Prostate gland (tissue), 2 donors: Measurements from ENCODE around the gene PDHX.
A peak's percentile ranks its signal among the peaks of the same experiment; 100 is the strongest.

Source experiments
- CTCF ChIP-seq, 4 experiments: fragments of 200-600 bp in 2 of 4; fragments of 450-650 bp in 2 of 4; sonication (generic) in 2 of 4; IDR thresholded peaks; 1 replicate in 3 of 4; 2 replicates in 1 of 4; pipeline ENCODE4 v1.5.1; 2016 to 2019; ENCODE audit warnings: antibody characterized with exemption in 4 of 4, mild to moderate bottlenecking in 2 of 4, moderate library complexity in 2 of 4
- POLR2A ChIP-seq: fragments of 450-650 bp; IDR thresholded peaks from one replicate; pipeline ENCODE4 v1.6.1; 2016; ENCODE audit warnings: antibody characterized with exemption, mild to moderate bottlenecking
- POLR2AphosphoS5 ChIP-seq: sonication (generic); formaldehyde crosslinking; IDR thresholded peaks from one replicate; pipeline ENCODE4 v1.6.1; 2017; ENCODE audit warnings: antibody characterized with exemption

- TF ChIP-seq POLR2A: peak; percentile 99
- TF ChIP-seq CTCF (IDR thresholded peaks at IDR 0.05): peak in 2 of 4 experiments; percentile 17 to 24
- TF ChIP-seq POLR2AphosphoS5: peak; percentile 94
Observed at GRCh38 chr11:34916015-34916842, at the start of gene PDHX, which contains the start of gene APIP.
